ENCODE results near the gene FGGY.
"Not testable (repeated sequence)": the region's sequence is repeated elsewhere in the genome, so short reads cannot be mapped to it uniquely, and the experiment has no call there.

FGGY gene

DNA sequence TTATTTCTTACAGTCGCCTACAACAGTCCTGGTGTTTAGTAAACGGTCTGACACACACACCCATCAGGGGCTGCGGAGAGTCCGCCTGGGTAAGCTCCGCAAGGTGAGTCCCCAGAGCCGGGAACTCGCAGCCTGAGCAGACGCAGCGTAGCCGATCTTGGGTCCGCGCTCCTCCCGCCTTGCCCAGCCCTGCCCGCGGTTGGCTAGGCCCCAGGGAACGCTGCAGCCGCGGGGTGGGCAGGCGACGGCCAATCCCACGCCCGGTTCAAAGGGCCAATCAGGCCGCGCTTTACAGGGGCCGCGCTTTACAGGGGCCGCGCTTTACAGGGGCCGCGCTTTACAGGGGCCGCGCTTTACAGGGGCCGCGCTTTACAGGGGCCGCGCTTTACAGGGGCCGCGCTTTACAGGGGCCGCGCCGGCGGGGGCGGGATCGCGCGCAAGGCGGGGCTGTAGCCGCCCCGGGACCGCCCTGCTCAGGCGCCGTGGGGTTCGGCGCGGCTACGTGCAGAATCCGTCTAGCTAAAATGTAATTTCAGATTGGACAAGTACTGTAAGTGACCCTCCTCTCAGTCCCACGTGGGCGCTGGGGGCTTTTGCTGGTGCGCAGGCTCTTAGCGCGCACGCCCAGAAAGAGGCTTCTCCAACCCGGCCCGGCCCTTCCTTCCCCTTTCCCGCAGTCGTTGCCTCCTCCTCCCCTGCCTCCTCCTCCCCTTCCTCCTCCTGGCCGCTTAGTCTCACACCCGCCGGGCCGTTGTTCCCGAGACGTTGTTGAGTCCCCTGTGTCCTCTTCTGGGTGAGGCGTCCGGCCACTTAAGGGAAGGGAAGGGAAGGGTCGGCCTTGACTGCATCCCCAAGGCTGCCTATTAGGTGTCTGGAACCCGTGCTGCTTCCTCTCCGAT is at the start of gene FGGY:
Gene FGGY (plus strand): TSS at position 737 of the 899 bp plus-strand sequence. CDS start 24,456 bp downstream, outside the sequence.
- no peak for TF ChIP-seq CTCF (IDR thresholded peaks at IDR 0.05; ENCODE audit: low read depth, low read length, missing control alignments)
- peak within 1 kb of the TSS; percentile 67 for H3K4me3 ChIP-seq (ENCODE audit: low read depth, low read length)
- peak; percentile 89 for DNase-seq (ENCODE audit: low read depth)

DNA sequence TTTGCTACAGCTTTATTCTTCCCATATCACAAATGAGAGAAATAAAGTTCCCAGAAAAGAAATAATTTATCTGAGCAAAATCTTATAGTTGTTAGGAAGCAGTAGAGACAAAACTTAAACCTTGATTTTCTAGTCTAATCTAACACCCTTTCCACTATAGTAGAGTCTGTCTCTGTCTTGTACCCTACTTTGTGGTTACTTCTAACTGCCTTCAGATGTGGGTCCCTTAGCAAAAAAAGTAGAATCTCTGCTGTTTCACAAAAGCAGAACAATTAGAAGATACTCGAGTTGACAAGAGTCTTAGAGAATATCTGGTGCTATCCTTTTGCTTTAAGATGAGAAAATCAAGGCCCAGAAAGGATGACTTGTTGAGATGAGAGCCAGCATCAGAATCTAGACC is 48.1 kb upstream of the FGGY start:
- TF ChIP-seq CTCF (IDR thresholded peaks at IDR 0.05; ENCODE audit: low read depth, low read length, missing control alignments), result no peak
- no peak overlapping the region for H3K4me3 ChIP-seq (ENCODE audit: low read depth, low read length)
- DNase-seq (ENCODE audit: low read depth), result no peak

GRCh38 chr1:59249396-59250137 is 47.3 kb upstream of the FGGY start:
- TF ChIP-seq CTCF (IDR thresholded peaks at IDR 0.05; ENCODE audit: low read depth, low read length, missing control alignments), result no peak
- no peak overlapping the region for H3K4me3 ChIP-seq (ENCODE audit: low read depth, low read length)
- no peak for DNase-seq (ENCODE audit: low read depth)

DNA sequence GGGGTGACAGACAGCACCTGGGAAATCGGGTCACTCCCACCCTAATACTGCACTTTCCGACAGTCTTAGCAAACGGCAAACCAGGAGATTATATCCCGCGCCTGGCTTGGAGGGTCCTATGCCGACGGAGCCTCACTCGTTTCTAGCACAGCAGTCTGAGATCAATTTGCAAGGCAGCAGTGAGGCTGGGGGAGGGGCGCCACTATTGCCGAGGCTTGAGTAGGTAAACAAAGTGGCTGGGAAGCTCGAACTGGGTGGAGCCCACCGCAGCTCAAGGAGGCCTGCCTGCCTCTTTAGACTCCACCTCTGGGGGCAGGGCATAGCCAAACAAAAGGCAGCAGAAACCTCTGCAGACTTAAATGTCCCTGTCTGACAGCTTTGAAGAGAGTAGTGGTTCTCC is 45.8 kb upstream of the FGGY start:
- H3K4me3 ChIP-seq (ENCODE audit: low read depth, low read length); DNase-seq (ENCODE audit: low read depth): not testable (repeated sequence)

DNA sequence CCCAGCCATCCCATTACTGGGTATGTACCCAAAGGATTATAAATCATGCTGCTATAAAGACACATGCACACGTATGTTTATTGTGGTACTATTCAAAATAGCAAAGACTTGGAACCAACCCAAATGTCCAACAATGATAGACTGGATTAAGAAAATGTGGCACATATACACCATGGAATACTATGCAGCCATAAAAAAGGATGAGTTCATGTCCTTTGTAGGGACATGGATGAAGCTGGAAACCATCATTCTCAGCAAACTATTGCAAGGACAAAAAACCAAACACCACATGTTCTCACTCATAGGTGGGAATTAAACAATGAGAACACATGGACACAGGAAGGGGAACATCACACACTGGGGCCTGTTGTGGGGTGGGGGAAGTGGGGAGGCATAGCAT is 40.5 kb upstream of the FGGY start:
- not testable (repeated sequence) for DNase-seq (ENCODE audit: low read depth); H3K4me3 ChIP-seq (ENCODE audit: low read depth, low read length)

DNA sequence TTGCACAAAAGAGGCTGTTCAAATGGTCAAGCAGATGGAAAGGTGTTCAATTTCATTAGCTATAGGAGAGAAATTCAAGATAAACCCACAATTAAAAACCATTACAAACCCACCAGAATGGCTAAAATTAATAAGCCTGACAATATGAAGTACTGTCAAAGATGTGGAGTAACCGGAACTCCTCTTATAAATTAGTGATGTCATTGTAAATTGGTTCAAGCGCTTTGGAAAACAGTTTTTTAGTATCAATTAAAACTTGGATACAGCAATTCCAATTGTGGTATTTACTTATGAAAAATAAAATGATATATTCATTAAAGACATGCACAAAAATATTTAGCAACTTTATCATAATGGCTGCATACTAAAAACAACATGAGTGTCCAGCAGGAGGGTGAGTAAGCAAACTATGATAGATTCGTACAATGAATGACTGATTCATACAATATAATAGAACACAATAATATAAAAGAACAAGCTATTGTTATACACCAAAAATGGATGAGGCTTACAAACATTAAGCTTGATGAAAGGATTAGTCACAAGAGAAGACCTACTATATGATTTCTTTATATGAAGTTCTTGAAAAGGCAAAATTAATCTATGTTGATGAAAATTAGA is 38.4 kb upstream of the FGGY start:
- no peak for DNase-seq (ENCODE audit: low read depth)
- TF ChIP-seq CTCF (IDR thresholded peaks at IDR 0.05; ENCODE audit: low read depth, low read length, missing control alignments), result no peak
- no peak overlapping the region for H3K4me3 ChIP-seq (ENCODE audit: low read depth, low read length)

- DNase-seq (ENCODE audit: low read depth), result no peak
- no peak overlapping the region for H3K4me3 ChIP-seq (ENCODE audit: low read depth, low read length)
- TF ChIP-seq CTCF (IDR thresholded peaks at IDR 0.05; ENCODE audit: low read depth, low read length, missing control alignments), result no peak
Measured at GRCh38 chr1:59261537-59261936, 35.4 kb upstream of the FGGY start.
